Left kidney (tissue), 1 donor: ENCODE data around the gene NCOA1. TPM values are rescaled to one million over a fixed set of nuclear protein-coding genes. Genes with fewer than 3 reads are reported as not detected.

Experiments
- polyA plus RNA-seq: library from polyadenylated mRNA; unstranded; fragments of 120-200 nt; gene quantifications from one replicate; pipeline ENCODE4 v1.2.1, GENCODE V29; 2013; ENCODE audit not compliant: insufficient read length

Gene NCOA1
- polyA plus RNA-seq, 1 donor, result 51.7 TPM

Other genes starting within 250 kb of the NCOA1 start
- gene ITSN2, start 130.7 kb upstream of the NCOA1 start, polyA plus RNA-seq, result 32.2 TPM